HepG2 (cell line): ENCODE data around the gene PTPRN. TPM values are rescaled to one million over a fixed set of nuclear protein-coding genes. Genes with fewer than 3 reads are reported as not detected.

Experiments
- BHLHE40 ChIP-seq: IDR thresholded peaks from 2 replicates; pipeline ENCODE4 v1.6.1; 2011; ENCODE audit warnings: low read length, improper control_type of control experiment
- CREBL2 ChIP-seq: sonication (generic); formaldehyde crosslinking; IDR thresholded peaks from 2 replicates; pipeline ENCODE4 v1.8.1; 2023; ENCODE audit warnings: missing genetic modification reagents, mild to moderate bottlenecking, borderline replicate concordance
- HMGA1 ChIP-seq: sonication (generic); formaldehyde crosslinking; conservative IDR thresholded peaks from 2 replicates; pipeline ENCODE4 v1.4.0; 2020; ENCODE audit warnings: missing genetic modification reagents
- IRF9 ChIP-seq: sonication (generic); formaldehyde crosslinking; IDR thresholded peaks from 2 replicates; pipeline ENCODE4 v1.8.0; 2022; ENCODE audit warnings: missing genetic modification reagents, mild to moderate bottlenecking, borderline replicate concordance
- KAT7 ChIP-seq: IDR thresholded peaks from 2 replicates; pipeline ENCODE4 v1.6.1; 2018; ENCODE audit warnings: borderline replicate concordance, missing compliant biosample characterization
- SCMH1 ChIP-seq: sonication (generic); formaldehyde crosslinking; IDR thresholded peaks from 2 replicates; pipeline ENCODE4 v1.9.0; 2021; ENCODE audit warnings: missing genetic modification reagents, mild to moderate bottlenecking, borderline replicate concordance
- TEAD2 ChIP-seq: sonication (generic); formaldehyde crosslinking; IDR thresholded peaks from 2 replicates; pipeline ENCODE4 v1.9.0; 2021; ENCODE audit warnings: missing genetic modification reagents
- TRAFD1 ChIP-seq: sonication (generic); formaldehyde crosslinking; IDR thresholded peaks from 2 replicates; pipeline ENCODE4 v1.5.1; 2020; ENCODE audit warnings: missing genetic modification reagents, mild to moderate bottlenecking, borderline replicate concordance
- ZNF142 ChIP-seq: sonication (generic); formaldehyde crosslinking; IDR thresholded peaks from 2 replicates; pipeline ENCODE4 v1.4.0; 2020; ENCODE audit warnings: missing genetic modification reagents
- ZNF18 ChIP-seq: sonication (generic); formaldehyde crosslinking; IDR thresholded peaks from 2 replicates; pipeline ENCODE4 v1.8.0; 2022; ENCODE audit warnings: mild to moderate bottlenecking, missing genetic modification reagents; ENCODE audit not compliant: insufficient replicate concordance
- ZNF326 ChIP-seq: sonication (generic); formaldehyde crosslinking; IDR thresholded peaks from 2 replicates; pipeline ENCODE4 v1.4.0; 2020; ENCODE audit warnings: missing genetic modification reagents, borderline replicate concordance
- ZNF337 ChIP-seq: sonication (generic); formaldehyde crosslinking; IDR thresholded peaks from 2 replicates; pipeline ENCODE4 v1.5.1; 2020; ENCODE audit warnings: missing genetic modification reagents, low read depth, mild to moderate bottlenecking, borderline replicate concordance
- ZNF382 ChIP-seq: sonication (generic); formaldehyde crosslinking; IDR thresholded peaks from 2 replicates; pipeline ENCODE4 v1.5.0; 2020; ENCODE audit warnings: missing genetic modification reagents, mild to moderate bottlenecking, borderline replicate concordance
- ZNF691 ChIP-seq: sonication (generic); formaldehyde crosslinking; IDR thresholded peaks from 2 replicates; pipeline ENCODE4 v1.4.0; 2020; ENCODE audit warnings: missing genetic modification reagents, low read depth, mild to moderate bottlenecking, borderline replicate concordance
- ZNF747 ChIP-seq: sonication (generic); formaldehyde crosslinking; IDR thresholded peaks from 2 replicates; pipeline ENCODE4 v1.8.1; 2023; ENCODE audit warnings: missing genetic modification reagents, mild to moderate bottlenecking, borderline replicate concordance
- polyA plus RNA-seq, 8 experiments: library from polyadenylated mRNA; depleted of rRNA in 3 of 8; stranded (reverse) in 7 of 8; unstranded in 1 of 8; fragments of >200 nt; fragmentation: Illumina TruSeq in 4 of 8; extraction: Trizol in 4 of 8; gene quantifications; 2 replicates each; pipeline versions ENCODE4 v1.2.1 to v1.2.3, GENCODE V29; 2011 to 2016; ENCODE audit warnings: low read depth in 4 of 8, missing spikeins in 1 of 8, mixed read lengths in 1 of 8; ENCODE audit not compliant: insufficient read depth in 1 of 8
- total RNA-seq, 5 experiments: library from RNA; depleted of rRNA; stranded (reverse); fragments of >200 nt; fragmentation: Illumina TruSeq; extraction: Trizol; gene quantifications; 2 replicates each; pipeline ENCODE4 v1.2.3, GENCODE V29; 2016; ENCODE audit warnings: low read depth in 1 of 5

Gene PTPRN
- total and polyA plus RNA-seq, 2 of the 13 experiments (the other 11 are each of a cell fraction or from before 2014, with no cell fraction given), result 0.26 TPM; not detected in 1

- TF ChIP-seq ZNF18 (CRISPR knock-in tag) (no peak), BHLHE40 (no peak), ZNF337 (no peak), ZNF691 (peak; percentile 52; the same call in 1 of the 2 replicates), TEAD2 (CRISPR knock-in tag) (no peak), CREBL2 (CRISPR knock-in tag) (no peak), IRF9 (CRISPR knock-in tag) (peak; percentile 65; the same call in 1 of the 2 replicates), KAT7 (CRISPR knock-in tag) (no peak), HMGA1 (no peak), TRAFD1 (no peak), ZNF142 (CRISPR knock-in tag) (no peak), SCMH1 (no peak), ZNF747 (CRISPR knock-in tag) (no peak), ZNF326 (CRISPR knock-in tag) (no peak), ZNF382 (CRISPR knock-in tag) (no peak)
Measured at GRCh38 chr2:219277703-219278654, 31.2 kb downstream of the PTPRN start (continued).
